Measurements from ENCODE around the gene ABHD16A.

DNA sequence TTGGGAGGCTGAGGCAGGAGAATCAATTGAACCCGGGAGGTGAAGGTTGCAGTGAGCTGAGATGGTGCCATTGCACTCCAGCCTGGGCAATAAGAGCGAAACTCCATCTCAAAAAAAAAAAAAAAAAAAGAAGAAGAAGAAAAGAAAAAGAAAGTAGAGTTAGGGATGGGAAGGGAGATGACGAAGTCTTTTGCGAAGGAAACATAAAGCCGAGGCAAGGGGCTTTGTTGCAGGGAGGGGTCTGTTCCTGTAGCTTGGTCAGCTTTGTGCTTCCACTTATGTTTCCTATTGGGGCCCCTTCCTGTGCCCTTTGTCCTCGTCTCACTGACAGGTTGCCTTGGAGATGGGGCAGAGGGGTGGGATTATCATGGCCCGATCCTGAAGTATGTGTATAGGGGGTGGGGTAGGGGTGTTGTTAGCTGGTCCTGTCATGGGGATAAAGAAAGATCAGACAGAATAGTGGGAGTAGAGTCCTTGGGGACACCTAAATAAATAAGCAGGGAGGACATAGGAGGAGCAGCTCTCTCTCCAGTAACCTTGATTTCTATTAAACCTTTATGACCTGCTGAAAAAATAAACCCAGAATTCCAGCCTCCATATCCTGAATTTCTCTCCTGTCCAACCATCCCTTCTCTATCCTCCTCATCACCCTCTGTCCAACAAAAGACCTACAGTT lies 34.3 kb upstream of the ABHD16A start:
- TF ChIP-seq POLR2A (IDR thresholded peaks at IDR 0.05) = no peak
- TF ChIP-seq, protein P1, sequence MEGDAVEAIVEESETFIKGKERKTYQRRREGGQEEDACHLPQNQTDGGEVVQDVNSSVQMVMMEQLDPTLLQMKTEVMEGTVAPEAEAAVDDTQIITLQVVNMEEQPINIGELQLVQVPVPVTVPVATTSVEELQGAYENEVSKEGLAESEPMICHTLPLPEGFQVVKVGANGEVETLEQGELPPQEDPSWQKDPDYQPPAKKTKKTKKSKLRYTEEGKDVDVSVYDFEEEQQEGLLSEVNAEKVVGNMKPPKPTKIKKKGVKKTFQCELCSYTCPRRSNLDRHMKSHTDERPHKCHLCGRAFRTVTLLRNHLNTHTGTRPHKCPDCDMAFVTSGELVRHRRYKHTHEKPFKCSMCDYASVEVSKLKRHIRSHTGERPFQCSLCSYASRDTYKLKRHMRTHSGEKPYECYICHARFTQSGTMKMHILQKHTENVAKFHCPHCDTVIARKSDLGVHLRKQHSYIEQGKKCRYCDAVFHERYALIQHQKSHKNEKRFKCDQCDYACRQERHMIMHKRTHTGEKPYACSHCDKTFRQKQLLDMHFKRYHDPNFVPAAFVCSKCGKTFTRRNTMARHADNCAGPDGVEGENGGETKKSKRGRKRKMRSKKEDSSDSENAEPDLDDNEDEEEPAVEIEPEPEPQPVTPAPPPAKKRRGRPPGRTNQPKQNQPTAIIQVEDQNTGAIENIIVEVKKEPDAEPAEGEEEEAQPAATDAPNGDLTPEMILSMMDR (IDR thresholded peaks at IDR 0.05) = no peak
